Tibial nerve (tissue), 4 donors: ENCODE measurements around the gene PGF. TPM values are rescaled to one million over a fixed set of nuclear protein-coding genes. Genes with fewer than 3 reads are reported as not detected.

Experiments
- DNase-seq, 2 donors: peaks; one replicate each; pipeline ENCODE4 v3.0.0-alpha.2; 2019; ENCODE audit warnings: low spot score in 2 of 2
- H3K27ac ChIP-seq, 4 donors: fragments of 200-600 bp; sonication (generic) in 3 of 4; one replicate each; pipeline ENCODE4 v1.5.1; 2017 to 2019; ENCODE audit warnings: mild to moderate bottlenecking in 1 of 4
- H3K27me3 ChIP-seq, 2 donors: fragments of 200-600 bp; sonication (generic) in 1 of 2; one replicate each; pipeline versions ENCODE4 v1.5.1 to v1.6.0; 2017 to 2019
- H3K36me3 ChIP-seq, 3 donors: fragments of 200-600 bp; sonication (generic); one replicate each; pipeline ENCODE4 v1.5.1; 2018 to 2019
- H3K4me1 ChIP-seq, 4 donors: fragments of 200-600 bp; sonication (generic) in 3 of 4; one replicate each; pipeline ENCODE4 v1.5.1; 2017 to 2019
- H3K4me3 ChIP-seq, 4 donors: fragments of 200-600 bp; sonication (generic) in 3 of 4; one replicate each; pipeline ENCODE4 v1.5.1; 2017 to 2019; ENCODE audit warnings: mild to moderate bottlenecking in 1 of 4, moderate library complexity in 1 of 4
- H3K9me3 ChIP-seq, 4 donors: fragments of 200-600 bp; sonication (generic) in 3 of 4; one replicate each; pipeline ENCODE4 v1.5.1; 2017 to 2019
- EP300 ChIP-seq, 2 donors: sonication (generic); formaldehyde crosslinking; IDR thresholded peaks; one replicate each; pipeline ENCODE4 v1.6.1; 2017; ENCODE audit warnings: antibody characterized with exemption in 2 of 2, mild to moderate bottlenecking in 1 of 2
- POLR2A ChIP-seq, 2 donors: fragments of 450-650 bp; IDR thresholded peaks; one replicate each; pipeline ENCODE4 v1.6.1; 2017; ENCODE audit warnings: antibody characterized with exemption in 2 of 2, mild to moderate bottlenecking in 2 of 2, moderate library complexity in 2 of 2
- WGBS, 2 donors: methylation state at CpG; one replicate each; pipeline ENCODE4 v1.1.5; 2018; 5-methylcytosine and 5-hydroxymethylcytosine counted together
- total RNA-seq, 4 donors: library from RNA; depleted of rRNA; stranded (reverse); fragments of >200 nt; gene quantifications; one replicate each; pipeline ENCODE4 v1.1.0, GENCODE V29; 2016
- TF ChIP-seq, protein P1 (sequence below), 5 experiments: fragments of 200-600 bp in 3 of 5; fragments of 450-650 bp in 2 of 5; sonication (generic) in 3 of 5; IDR thresholded peaks; one replicate each; pipeline ENCODE4 v1.5.1; 2016 to 2019; ENCODE audit warnings: antibody characterized with exemption in 5 of 5, mild to moderate bottlenecking in 3 of 5, moderate library complexity in 2 of 5

Gene PGF
- total RNA-seq, 4 donors from 2014 or later, result 13.2 to 39.5 (median 18.0) TPM

DNA sequence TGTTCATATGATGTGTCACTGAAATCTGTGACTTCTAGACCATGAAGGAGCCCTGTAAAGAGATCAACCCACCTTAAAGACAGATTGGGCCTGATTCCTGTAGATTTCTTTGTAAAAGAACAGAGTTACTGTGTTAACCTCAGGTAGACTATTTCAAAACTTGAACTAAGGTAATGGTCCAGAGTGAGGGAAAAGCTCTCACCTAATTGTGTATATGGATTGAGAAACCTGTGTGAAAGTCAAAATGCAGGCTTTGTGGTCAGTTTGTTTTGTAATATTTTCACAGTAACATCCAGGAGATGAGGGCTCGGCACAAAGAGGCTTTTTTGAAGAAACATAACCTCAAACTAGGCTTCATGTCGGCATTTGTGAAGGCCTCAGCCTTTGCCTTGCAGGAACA, 57.3 kb downstream of the PGF start:
- H3K36me3 ChIP-seq, result peaks cover 4 to 98% (median 82%) of the 10 kb centered on the region in 3 donors
- TF ChIP-seq POLR2A (IDR thresholded peaks at IDR 0.05) (no peak), EP300 (IDR thresholded peaks at IDR 0.05) (no peak)
- TF ChIP-seq, protein P1, sequence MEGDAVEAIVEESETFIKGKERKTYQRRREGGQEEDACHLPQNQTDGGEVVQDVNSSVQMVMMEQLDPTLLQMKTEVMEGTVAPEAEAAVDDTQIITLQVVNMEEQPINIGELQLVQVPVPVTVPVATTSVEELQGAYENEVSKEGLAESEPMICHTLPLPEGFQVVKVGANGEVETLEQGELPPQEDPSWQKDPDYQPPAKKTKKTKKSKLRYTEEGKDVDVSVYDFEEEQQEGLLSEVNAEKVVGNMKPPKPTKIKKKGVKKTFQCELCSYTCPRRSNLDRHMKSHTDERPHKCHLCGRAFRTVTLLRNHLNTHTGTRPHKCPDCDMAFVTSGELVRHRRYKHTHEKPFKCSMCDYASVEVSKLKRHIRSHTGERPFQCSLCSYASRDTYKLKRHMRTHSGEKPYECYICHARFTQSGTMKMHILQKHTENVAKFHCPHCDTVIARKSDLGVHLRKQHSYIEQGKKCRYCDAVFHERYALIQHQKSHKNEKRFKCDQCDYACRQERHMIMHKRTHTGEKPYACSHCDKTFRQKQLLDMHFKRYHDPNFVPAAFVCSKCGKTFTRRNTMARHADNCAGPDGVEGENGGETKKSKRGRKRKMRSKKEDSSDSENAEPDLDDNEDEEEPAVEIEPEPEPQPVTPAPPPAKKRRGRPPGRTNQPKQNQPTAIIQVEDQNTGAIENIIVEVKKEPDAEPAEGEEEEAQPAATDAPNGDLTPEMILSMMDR (IDR thresholded peaks at IDR 0.05), result no peak
- no peaks in the 10 kb centered on the region for H3K27me3 ChIP-seq
- no peaks in the 10 kb centered on the region for H3K9me3 ChIP-seq
- WGBS, 2 donors, result 84 to 93% methylated on average over 2 of the region's 2 CpGs
- H3K4me3 ChIP-seq, result no peak overlapping the region
- DNase-seq, result no peak
- no peak overlapping the region for H3K27ac ChIP-seq
- H3K4me1 ChIP-seq, result no peaks in the 10 kb centered on the region

- no peak for DNase-seq
- no peaks in the 10 kb centered on the region for H3K27me3 ChIP-seq
- WGBS, 2 donors, result 82 to 83% methylated on average over 4 of the region's 4 CpGs
- no peaks in the 10 kb centered on the region for H3K9me3 ChIP-seq
- H3K36me3 ChIP-seq, result peaks cover 4 to 98% (median 86%) of the 10 kb centered on the region in 3 donors
- H3K4me3 ChIP-seq, result no peak overlapping the region
- H3K4me1 ChIP-seq, result peaks cover 0 to 3% (median 0%) of the 10 kb centered on the region in 4 donors
- TF ChIP-seq EP300 (IDR thresholded peaks at IDR 0.05), result no peak
- TF ChIP-seq, protein P1 (IDR thresholded peaks at IDR 0.05), result no peak
- no peak for TF ChIP-seq POLR2A (IDR thresholded peaks at IDR 0.05)
- H3K27ac ChIP-seq, result no peak overlapping the region
Observed at GRCh38 chr14:74897642-74898041, 57.8 kb downstream of the PGF start.

- Histone ChIP-seq H3K4me3 (no peak overlapping the region), H3K27me3 (no peaks in the 10 kb centered on the region), H3K27ac (no peak overlapping the region), H3K4me1 (peaks cover 0 to 3% (median 0%) of the 10 kb centered on the region in 4 donors), H3K9me3 (no peaks in the 10 kb centered on the region), H3K36me3 (peaks cover 4 to 98% (median 76%) of the 10 kb centered on the region in 3 donors)
- TF ChIP-seq POLR2A (IDR thresholded peaks at IDR 0.05), result no peak
- TF ChIP-seq, protein P1 (IDR thresholded peaks at IDR 0.05), result no peak
- no peak for TF ChIP-seq EP300 (IDR thresholded peaks at IDR 0.05)
- no peak for DNase-seq
- 90 to 93% methylated on average over 3 of the region's 3 CpGs for WGBS, 2 donors
Observed at GRCh38 chr14:74896400-74896799, 59.0 kb downstream of the PGF start.

GRCh38 chr14:74893614-74894091, 61.7 kb downstream of the PGF start:
- TF ChIP-seq, protein P1 (IDR thresholded peaks at IDR 0.05), result no peak
- no peak for TF ChIP-seq POLR2A (IDR thresholded peaks at IDR 0.05)
- peaks cover 4 to 97% (median 51%) of the 10 kb centered on the region in 3 donors for H3K36me3 ChIP-seq

GRCh38 chr14:74892745-74893144, 62.7 kb downstream of the PGF start:
- 67 to 77% methylated on average over 5 of the region's 5 CpGs for WGBS, 2 donors
- Histone ChIP-seq H3K4me3 (no peak overlapping the region), H3K27me3 (no peaks in the 10 kb centered on the region), H3K27ac (no peak overlapping the region), H3K36me3 (peaks cover 0 to 89% (median 46%) of the 10 kb centered on the region in 3 donors), H3K9me3 (no peaks in the 10 kb centered on the region), H3K4me1 (peaks cover 0 to 10% (median 2%) of the 10 kb centered on the region in 4 donors)
- TF ChIP-seq POLR2A (IDR thresholded peaks at IDR 0.05) (no peak), EP300 (IDR thresholded peaks at IDR 0.05) (no peak)
- TF ChIP-seq, protein P1 (IDR thresholded peaks at IDR 0.05), result no peak
- DNase-seq, result no peak

More at GRCh38 chr14:74893614-74894091, 61.7 kb downstream of the PGF start:
- no peaks in the 10 kb centered on the region for H3K27me3 ChIP-seq
- 57 to 74% methylated on average over 4 of the region's 4 CpGs for WGBS, 2 donors
- H3K4me3 ChIP-seq, result no peak overlapping the region
- H3K9me3 ChIP-seq, result no peaks in the 10 kb centered on the region
- peaks cover 0 to 3% (median under 1%) of the 10 kb centered on the region in 4 donors for H3K4me1 ChIP-seq
- no peak overlapping the region for H3K27ac ChIP-seq
- no peak for DNase-seq
